Measurements from ENCODE around the gene TMEM52.

DNA sequence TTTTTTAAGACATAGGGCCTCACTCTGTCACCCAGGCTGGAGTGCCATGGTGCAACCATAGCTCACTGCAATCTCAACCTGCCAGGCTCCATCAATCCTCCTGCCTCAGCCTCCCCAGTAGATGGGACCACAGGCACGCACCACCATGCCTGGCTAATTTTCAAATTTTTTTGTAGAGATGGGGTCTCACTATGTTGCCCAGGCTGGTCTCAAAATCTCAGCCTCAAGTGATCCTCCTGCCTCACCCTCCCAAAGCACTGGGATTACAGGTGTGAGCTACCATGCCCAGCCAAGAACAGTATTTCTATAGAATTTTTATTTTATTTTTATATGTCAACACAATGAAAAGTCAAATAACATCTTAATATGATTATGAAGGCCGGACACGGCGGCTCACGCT, 39.1 kb downstream of the TMEM52 start:
- TF ChIP-seq, protein P1, sequence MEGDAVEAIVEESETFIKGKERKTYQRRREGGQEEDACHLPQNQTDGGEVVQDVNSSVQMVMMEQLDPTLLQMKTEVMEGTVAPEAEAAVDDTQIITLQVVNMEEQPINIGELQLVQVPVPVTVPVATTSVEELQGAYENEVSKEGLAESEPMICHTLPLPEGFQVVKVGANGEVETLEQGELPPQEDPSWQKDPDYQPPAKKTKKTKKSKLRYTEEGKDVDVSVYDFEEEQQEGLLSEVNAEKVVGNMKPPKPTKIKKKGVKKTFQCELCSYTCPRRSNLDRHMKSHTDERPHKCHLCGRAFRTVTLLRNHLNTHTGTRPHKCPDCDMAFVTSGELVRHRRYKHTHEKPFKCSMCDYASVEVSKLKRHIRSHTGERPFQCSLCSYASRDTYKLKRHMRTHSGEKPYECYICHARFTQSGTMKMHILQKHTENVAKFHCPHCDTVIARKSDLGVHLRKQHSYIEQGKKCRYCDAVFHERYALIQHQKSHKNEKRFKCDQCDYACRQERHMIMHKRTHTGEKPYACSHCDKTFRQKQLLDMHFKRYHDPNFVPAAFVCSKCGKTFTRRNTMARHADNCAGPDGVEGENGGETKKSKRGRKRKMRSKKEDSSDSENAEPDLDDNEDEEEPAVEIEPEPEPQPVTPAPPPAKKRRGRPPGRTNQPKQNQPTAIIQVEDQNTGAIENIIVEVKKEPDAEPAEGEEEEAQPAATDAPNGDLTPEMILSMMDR (IDR thresholded peaks at IDR 0.05), result no peak
- TF ChIP-seq POLR2A (IDR thresholded peaks at IDR 0.05), result no peak
